ENCODE results near the gene FOXO6.

DNA sequence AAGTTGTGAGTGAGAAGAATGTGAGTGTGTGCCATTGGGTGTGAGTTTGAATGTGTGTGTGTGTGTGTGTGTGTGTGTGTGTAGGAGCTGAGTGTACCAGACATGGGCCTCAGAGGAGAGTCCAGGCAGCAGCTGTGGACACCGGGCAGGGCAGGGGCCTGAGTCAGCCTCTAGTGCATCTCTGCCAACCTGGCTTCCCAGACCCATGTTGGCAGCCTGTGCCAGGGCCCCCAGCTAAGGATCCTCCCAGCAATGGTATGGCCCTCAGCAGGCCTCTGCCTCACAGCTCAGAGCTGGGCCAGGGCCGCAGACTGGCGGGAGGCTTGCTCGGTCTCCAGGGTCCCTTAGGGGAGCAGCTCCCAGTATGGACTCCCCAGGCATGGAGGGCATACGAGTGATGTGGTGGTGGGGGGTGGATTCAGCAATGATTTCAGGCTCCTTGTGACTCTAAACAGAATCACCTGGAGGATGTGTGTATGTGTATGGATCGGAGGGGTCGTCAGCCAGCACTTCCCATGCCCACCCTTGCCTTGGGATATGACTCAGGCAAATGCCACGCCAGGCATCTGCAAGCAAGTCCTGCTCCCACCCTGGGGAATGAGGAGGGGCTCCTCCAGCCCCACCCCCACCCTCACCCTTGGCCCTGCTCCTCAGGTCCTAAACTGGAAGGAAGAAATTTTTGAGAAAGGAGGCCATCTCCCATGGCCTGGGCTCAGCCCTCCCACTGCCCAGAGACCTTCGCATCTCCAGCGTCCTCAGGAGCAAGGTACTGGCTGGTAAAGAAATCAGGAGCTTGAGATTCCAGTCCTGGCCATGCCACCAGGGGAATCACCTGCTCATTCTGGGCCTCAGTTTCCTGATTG, 1.8 kb upstream of the FOXO6 start:
- TF ChIP-seq, protein P1, sequence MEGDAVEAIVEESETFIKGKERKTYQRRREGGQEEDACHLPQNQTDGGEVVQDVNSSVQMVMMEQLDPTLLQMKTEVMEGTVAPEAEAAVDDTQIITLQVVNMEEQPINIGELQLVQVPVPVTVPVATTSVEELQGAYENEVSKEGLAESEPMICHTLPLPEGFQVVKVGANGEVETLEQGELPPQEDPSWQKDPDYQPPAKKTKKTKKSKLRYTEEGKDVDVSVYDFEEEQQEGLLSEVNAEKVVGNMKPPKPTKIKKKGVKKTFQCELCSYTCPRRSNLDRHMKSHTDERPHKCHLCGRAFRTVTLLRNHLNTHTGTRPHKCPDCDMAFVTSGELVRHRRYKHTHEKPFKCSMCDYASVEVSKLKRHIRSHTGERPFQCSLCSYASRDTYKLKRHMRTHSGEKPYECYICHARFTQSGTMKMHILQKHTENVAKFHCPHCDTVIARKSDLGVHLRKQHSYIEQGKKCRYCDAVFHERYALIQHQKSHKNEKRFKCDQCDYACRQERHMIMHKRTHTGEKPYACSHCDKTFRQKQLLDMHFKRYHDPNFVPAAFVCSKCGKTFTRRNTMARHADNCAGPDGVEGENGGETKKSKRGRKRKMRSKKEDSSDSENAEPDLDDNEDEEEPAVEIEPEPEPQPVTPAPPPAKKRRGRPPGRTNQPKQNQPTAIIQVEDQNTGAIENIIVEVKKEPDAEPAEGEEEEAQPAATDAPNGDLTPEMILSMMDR (IDR thresholded peaks at IDR 0.05): no peak
- TF ChIP-seq EP300 (IDR thresholded peaks at IDR 0.05) (no peak), POLR2A (IDR thresholded peaks at IDR 0.05) (no peak)

All from tibial nerve (tissue), 4 donors.